Liver (tissue), 9 donors: Measurements from ENCODE around the gene PTCD3. TPM values are rescaled to one million over a fixed set of nuclear protein-coding genes. Genes with fewer than 3 reads are reported as not detected.

Experiments
- DNase-seq: peaks from one replicate; pipeline ENCODE4 v3.0.0-alpha.2; 2017; ENCODE audit warnings: low spot score
- H3K27ac ChIP-seq, 2 donors: one replicate each; pipeline ENCODE4 v1.7.0; 2013; ENCODE audit warnings: inconsistent platforms in 2 of 2, low read length in 2 of 2, control low read depth in 1 of 2, low read depth in 1 of 2, mild to moderate bottlenecking in 1 of 2
- H3K27me3 ChIP-seq, 4 donors: one replicate each; pipeline versions ENCODE4 v1.6.1 to v1.7.0; 2013; ENCODE audit warnings: low read length in 3 of 4, inconsistent platforms in 1 of 4, mild to moderate bottlenecking in 1 of 4, moderate library complexity in 1 of 4; ENCODE audit not compliant: control insufficient read depth in 4 of 4, insufficient read depth in 4 of 4
- H3K36me3 ChIP-seq, 4 donors: one replicate each; pipeline versions ENCODE4 v1.6.1 to v1.7.0; 2013; ENCODE audit warnings: low read length in 3 of 4, mild to moderate bottlenecking in 3 of 4, low read depth in 1 of 4, moderate library complexity in 1 of 4; ENCODE audit not compliant: control insufficient read depth in 4 of 4, insufficient read depth in 3 of 4
- H3K4me1 ChIP-seq, 4 donors: one replicate each; pipeline versions ENCODE4 v1.6.1 to v1.7.0; 2013; ENCODE audit warnings: low read length in 3 of 4, mild to moderate bottlenecking in 3 of 4, moderate library complexity in 1 of 4; ENCODE audit not compliant: control insufficient read depth in 4 of 4, insufficient read depth in 4 of 4
- H3K4me3 ChIP-seq, 3 donors: one replicate each; pipeline versions ENCODE4 v1.6.1 to v1.7.0; 2013; ENCODE audit warnings: low read length in 3 of 3, control low read depth in 1 of 3, low read depth in 1 of 3, mild to moderate bottlenecking in 1 of 3
- H3K9ac ChIP-seq, 2 donors: one replicate each; pipeline ENCODE4 v1.7.0; 2013; ENCODE audit warnings: low read length in 2 of 2, mild to moderate bottlenecking in 2 of 2, moderate library complexity in 2 of 2, control low read depth in 1 of 2, low read depth in 1 of 2
- H3K9me3 ChIP-seq, 4 donors: one replicate each; pipeline versions ENCODE4 v1.6.1 to v1.7.0; 2013; ENCODE audit warnings: low read length in 3 of 4; ENCODE audit not compliant: control insufficient read depth in 4 of 4
- ATF3 ChIP-seq: IDR thresholded peaks from 2 replicates; pipeline ENCODE4 v1.6.1; 2016; ENCODE audit warnings: antibody characterized with exemption
- EGR1 ChIP-seq, 2 donors: IDR thresholded peaks; 2 replicates each; pipeline ENCODE4 v1.6.1; 2016 to 2018; ENCODE audit warnings: antibody characterized with exemption in 2 of 2, low read depth in 2 of 2
- FOXA1 ChIP-seq: IDR thresholded peaks from 2 replicates; pipeline ENCODE4 v1.6.1; 2016; ENCODE audit warnings: antibody characterized with exemption
- FOXA2 ChIP-seq: IDR thresholded peaks from 2 replicates; pipeline ENCODE4 v1.6.1; 2016; ENCODE audit warnings: antibody characterized with exemption
- GABPA ChIP-seq, 2 donors: IDR thresholded peaks in 1 of 2; conservative IDR thresholded peaks in 1 of 2; 2 replicates each; pipeline ENCODE4 v1.6.1; 2016; ENCODE audit warnings: antibody characterized with exemption in 2 of 2, mild to moderate bottlenecking in 1 of 2, moderate library complexity in 1 of 2
- HNF4A ChIP-seq, 2 donors: conservative IDR thresholded peaks; 2 replicates each; pipeline ENCODE4 v1.6.1; 2016; ENCODE audit warnings: antibody characterized with exemption in 2 of 2, mild to moderate bottlenecking in 2 of 2
- HNF4G ChIP-seq: IDR thresholded peaks from 2 replicates; pipeline ENCODE4 v1.6.1; 2016; ENCODE audit warnings: antibody characterized with exemption
- JUND ChIP-seq, 2 donors: IDR thresholded peaks; 2 replicates each; pipeline ENCODE4 v1.6.1; 2016; ENCODE audit warnings: antibody characterized with exemption in 2 of 2
- NR2F2 ChIP-seq: IDR thresholded peaks from 2 replicates; pipeline ENCODE4 v1.6.1; 2016; ENCODE audit warnings: antibody characterized with exemption
- RAD21 ChIP-seq, 2 donors: IDR thresholded peaks; 2 replicates each; pipeline ENCODE4 v1.6.1; 2016; ENCODE audit warnings: antibody characterized with exemption in 2 of 2, mild to moderate bottlenecking in 2 of 2
- RXRA ChIP-seq, 2 donors: IDR thresholded peaks; 2 replicates each; pipeline ENCODE4 v1.6.1; 2017 to 2018; ENCODE audit warnings: antibody characterized with exemption in 2 of 2, mild to moderate bottlenecking in 1 of 2
- SP1 ChIP-seq: IDR thresholded peaks from 2 replicates; pipeline ENCODE4 v1.6.1; 2018; ENCODE audit warnings: antibody characterized with exemption, mild to moderate bottlenecking
- TAF1 ChIP-seq: conservative IDR thresholded peaks from 2 replicates; pipeline ENCODE4 v1.6.1; 2016; ENCODE audit warnings: antibody characterized with exemption, mild to moderate bottlenecking
- YY1 ChIP-seq: IDR thresholded peaks from 2 replicates; pipeline ENCODE4 v1.6.1; 2016; ENCODE audit warnings: antibody characterized with exemption, mild to moderate bottlenecking
- ZBTB33 ChIP-seq: IDR thresholded peaks from 2 replicates; pipeline ENCODE4 v1.6.1; 2016; ENCODE audit warnings: antibody characterized with exemption
- WGBS: extraction: QIAGEN DNeasy Blood & Tissue Kit; methylation state at CpG from one replicate; pipeline ENCODE4 v1.1.7; 2013; 5-methylcytosine and 5-hydroxymethylcytosine counted together
- polyA plus RNA-seq, 2 donors: library from polyadenylated mRNA; stranded (reverse) in 1 of 2; unstranded in 1 of 2; fragments of 200-250 nt in 1 of 2; fragments of >200 nt in 1 of 2; fragmentation: Nextera tagmentation in 1 of 2; extraction: Ambion mirVana in 1 of 2; gene quantifications; one replicate each; pipeline versions ENCODE4 v1.2.1 to v1.2.3, GENCODE V29; 2013 to 2015
- total RNA-seq, 2 donors: library from RNA; depleted of rRNA; stranded (reverse); fragments of >200 nt; gene quantifications; one replicate each; pipeline ENCODE4 v1.2.3, GENCODE V29; 2014
- TF ChIP-seq, protein P1 (sequence below): IDR thresholded peaks from 2 replicates; pipeline ENCODE4 v1.6.1; 2016; ENCODE audit warnings: antibody characterized with exemption
- TF ChIP-seq, protein P2 (sequence below): fragments of 150-350 bp; IDR thresholded peaks from 2 replicates; pipeline ENCODE4 v1.5.1; 2017; ENCODE audit warnings: improper control_type of control experiment, low read depth, low read length; ENCODE audit not compliant: missing input control
- TF ChIP-seq, protein P3 (sequence below): IDR thresholded peaks from 2 replicates; pipeline ENCODE4 v1.6.1; 2016; ENCODE audit warnings: antibody characterized with exemption, mild to moderate bottlenecking
- donor health status: healthy.
- donor health status: healthy.
- donor health status: healthy.
- donor health status: healthy.
- donor health status: healthy.

Gene PTCD3
- total and polyA plus RNA-seq, 4 donors, result 25.5 to 74.6 (median 45.2) TPM

- WGBS, result 74% methylated on average over 7 of the region's 7 CpGs
- no peaks in the 10 kb centered on the region for H3K27me3 ChIP-seq
- peaks cover 9 to 17% (median 14%) of the 10 kb centered on the region in 4 donors for H3K4me1 ChIP-seq
- peaks cover 6 to 44% (median 28%) of the 10 kb centered on the region in 4 donors for H3K36me3 ChIP-seq
- H3K9ac ChIP-seq, result no peak overlapping the region
- no peak overlapping the region for H3K27ac ChIP-seq
- TF ChIP-seq HNF4G (no peak), EGR1 (IDR thresholded peaks at IDR 0.05; ENCODE audit: low read depth in 2 of 2) (no peak), ATF3 (no peak), HNF4A (conservative IDR thresholded peaks at IDR 0.05) (no peak), ZBTB33 (no peak), RAD21 (IDR thresholded peaks at IDR 0.05) (no peak), FOXA2 (no peak), YY1 (no peak), JUND (IDR thresholded peaks at IDR 0.05) (no peak), RXRA (IDR thresholded peaks at IDR 0.05) (no peak), TAF1 (no peak), SP1 (no peak), NR2F2 (no peak), GABPA (IDR thresholded peaks at IDR 0.05 in 1 of 2, conservative IDR thresholded peaks at IDR 0.05 in 1 of 2) (no peak), FOXA1 (no peak)
- TF ChIP-seq, protein P1, sequence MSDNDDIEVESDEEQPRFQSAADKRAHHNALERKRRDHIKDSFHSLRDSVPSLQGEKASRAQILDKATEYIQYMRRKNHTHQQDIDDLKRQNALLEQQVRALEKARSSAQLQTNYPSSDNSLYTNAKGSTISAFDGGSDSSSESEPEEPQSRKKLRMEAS, result no peak
- TF ChIP-seq, protein P2, sequence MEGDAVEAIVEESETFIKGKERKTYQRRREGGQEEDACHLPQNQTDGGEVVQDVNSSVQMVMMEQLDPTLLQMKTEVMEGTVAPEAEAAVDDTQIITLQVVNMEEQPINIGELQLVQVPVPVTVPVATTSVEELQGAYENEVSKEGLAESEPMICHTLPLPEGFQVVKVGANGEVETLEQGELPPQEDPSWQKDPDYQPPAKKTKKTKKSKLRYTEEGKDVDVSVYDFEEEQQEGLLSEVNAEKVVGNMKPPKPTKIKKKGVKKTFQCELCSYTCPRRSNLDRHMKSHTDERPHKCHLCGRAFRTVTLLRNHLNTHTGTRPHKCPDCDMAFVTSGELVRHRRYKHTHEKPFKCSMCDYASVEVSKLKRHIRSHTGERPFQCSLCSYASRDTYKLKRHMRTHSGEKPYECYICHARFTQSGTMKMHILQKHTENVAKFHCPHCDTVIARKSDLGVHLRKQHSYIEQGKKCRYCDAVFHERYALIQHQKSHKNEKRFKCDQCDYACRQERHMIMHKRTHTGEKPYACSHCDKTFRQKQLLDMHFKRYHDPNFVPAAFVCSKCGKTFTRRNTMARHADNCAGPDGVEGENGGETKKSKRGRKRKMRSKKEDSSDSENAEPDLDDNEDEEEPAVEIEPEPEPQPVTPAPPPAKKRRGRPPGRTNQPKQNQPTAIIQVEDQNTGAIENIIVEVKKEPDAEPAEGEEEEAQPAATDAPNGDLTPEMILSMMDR, result no peak
- TF ChIP-seq, protein P3, sequence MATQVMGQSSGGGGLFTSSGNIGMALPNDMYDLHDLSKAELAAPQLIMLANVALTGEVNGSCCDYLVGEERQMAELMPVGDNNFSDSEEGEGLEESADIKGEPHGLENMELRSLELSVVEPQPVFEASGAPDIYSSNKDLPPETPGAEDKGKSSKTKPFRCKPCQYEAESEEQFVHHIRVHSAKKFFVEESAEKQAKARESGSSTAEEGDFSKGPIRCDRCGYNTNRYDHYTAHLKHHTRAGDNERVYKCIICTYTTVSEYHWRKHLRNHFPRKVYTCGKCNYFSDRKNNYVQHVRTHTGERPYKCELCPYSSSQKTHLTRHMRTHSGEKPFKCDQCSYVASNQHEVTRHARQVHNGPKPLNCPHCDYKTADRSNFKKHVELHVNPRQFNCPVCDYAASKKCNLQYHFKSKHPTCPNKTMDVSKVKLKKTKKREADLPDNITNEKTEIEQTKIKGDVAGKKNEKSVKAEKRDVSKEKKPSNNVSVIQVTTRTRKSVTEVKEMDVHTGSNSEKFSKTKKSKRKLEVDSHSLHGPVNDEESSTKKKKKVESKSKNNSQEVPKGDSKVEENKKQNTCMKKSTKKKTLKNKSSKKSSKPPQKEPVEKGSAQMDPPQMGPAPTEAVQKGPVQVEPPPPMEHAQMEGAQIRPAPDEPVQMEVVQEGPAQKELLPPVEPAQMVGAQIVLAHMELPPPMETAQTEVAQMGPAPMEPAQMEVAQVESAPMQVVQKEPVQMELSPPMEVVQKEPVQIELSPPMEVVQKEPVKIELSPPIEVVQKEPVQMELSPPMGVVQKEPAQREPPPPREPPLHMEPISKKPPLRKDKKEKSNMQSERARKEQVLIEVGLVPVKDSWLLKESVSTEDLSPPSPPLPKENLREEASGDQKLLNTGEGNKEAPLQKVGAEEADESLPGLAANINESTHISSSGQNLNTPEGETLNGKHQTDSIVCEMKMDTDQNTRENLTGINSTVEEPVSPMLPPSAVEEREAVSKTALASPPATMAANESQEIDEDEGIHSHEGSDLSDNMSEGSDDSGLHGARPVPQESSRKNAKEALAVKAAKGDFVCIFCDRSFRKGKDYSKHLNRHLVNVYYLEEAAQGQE, result no peak
- no peak for DNase-seq
- no peak overlapping the region for H3K4me3 ChIP-seq
- H3K9me3 ChIP-seq, result no peaks in the 10 kb centered on the region
These were observed 37.9 kb upstream of the PTCD3 start for GRCh38 chr2:86068136-86068588.
